NCI-H1092 treated with DMSO at 0.1 percent for 48 hours (cell line): ENCODE measurements around the gene NIN.

Experiments
- DNase-seq: peaks from one replicate; lab custom pipeline; 2025; lab: John Stamatoyannopoulos, UW

Gene NIN

DNA sequence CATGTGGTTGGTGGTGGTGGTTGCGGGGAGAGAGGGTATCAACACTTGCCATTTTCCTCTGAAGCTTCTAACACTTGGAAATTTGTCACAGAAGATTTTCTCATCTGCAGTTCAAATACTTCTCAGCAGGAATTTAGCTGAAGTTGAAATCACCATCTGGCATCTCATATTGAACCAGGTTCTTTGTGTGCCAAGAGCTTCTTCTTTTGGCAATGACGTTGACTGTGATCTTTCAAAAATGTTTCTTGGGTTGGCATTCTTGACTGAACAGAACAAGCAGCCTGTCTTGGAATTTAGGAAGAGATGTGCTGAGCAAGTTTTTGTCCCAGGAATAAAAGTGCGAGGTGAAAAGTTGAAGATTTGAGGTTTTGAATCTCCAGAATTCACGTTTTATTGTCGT is 8.7 kb upstream of the NIN start:
- no peak for DNase-seq

DNA sequence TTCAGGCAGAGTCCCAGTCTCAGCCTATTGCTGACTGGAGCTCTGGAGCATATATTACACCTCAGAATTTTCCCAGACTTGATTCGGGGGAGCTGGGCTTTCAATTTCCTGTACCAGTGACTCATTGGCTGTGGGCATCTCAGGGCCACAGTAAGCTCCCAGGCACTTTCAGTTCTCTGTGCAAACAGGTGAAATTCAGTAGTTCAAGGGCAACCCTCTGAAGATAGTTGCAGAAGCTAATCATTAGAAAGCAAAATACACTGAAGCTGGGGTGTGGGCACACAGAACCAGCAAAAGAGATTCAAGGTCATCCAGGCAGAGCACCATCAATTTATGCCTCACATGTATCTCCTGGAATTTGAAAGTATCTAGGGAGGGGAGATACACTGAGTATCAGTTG is 8.1 kb upstream of the NIN start:
- DNase-seq = no peak

DNA sequence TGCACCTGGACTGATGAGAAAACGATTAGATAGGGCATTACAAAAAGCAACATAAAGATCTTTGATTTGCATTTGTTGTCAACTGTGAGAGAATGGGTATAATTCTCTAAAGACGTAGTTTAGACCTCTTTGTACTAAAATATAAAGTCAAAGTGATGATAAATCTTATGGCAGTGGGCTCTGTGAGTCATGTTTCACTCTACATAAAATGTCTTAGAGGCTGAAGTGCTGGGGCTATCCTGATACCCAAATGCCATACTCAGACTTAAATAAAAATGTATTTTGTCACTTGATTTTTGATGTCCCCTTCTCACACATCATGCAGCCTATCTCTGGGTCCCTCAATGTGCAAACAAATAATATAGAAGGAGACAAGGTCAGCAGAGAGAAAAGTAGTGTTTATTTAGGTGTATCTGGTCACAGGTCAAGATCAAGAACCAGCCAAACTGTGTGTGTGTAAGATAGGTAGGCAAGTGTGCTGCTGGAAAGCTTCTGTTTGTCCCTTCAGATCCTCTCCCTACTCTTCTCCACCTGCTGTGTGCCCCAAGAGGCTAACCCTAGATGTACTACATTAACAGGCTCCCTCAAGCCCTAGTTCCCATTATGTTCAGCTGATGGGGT is 7.0 kb upstream of the NIN start:
- no peak for DNase-seq

DNA sequence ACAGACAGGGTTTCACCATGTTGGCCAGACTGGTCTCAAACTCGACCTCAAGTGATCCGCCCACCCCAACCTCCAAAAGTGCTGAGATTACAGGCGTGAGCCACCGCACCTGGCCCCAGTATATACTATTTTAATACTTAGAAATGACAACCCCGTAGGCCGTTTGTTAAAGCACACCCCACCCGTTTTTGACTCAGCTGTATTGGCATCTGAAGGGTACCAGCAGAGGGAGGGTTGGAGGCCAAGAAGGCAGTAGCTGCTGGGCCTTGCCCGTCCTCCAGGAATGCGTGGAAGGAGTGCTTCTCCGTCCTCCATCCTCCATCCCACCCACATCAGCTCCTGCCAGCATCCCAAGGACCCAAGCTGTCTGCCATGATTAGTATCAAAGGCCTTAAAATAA is 6.3 kb upstream of the NIN start:
- no peak for DNase-seq

DNA sequence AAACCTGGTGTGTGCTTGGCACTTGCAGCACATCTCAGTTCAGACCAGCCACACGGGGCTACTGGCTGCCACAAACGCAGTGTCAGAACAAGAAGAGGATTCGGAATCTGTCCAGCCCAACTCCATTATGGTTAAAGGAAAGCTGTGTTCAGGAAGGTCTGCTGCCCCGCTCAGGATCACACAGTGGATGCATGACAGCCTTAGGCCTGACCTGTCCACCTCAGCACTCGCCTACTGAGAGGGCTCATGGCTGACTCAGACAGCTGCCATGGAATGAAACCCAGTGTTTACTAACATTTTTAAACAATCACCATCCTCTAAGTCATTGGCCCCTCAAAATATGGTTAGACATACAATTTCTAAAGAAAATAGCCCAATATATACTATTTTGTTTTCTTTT is 5.6 kb upstream of the NIN start:
- DNase-seq = no peak

DNA sequence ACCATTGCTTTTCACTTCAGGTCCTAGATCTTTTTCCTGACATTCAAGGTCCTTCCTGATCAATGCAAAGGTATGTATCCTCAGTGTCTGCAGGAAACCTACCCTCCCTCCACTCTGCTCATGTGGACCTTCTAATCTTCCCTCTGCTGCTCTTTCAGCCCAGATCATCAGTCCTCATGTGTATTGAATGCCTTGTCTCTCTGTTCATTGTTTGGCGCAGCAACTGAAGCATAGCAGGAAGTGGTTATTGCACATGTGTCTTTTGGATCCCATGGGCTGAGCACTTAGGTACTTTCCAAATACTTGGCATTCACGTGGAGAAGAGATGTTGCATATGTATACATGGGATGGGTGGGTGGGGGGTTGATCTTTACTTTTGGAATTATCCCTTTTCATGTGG is 4.3 kb upstream of the NIN start:
- DNase-seq = no peak

DNA sequence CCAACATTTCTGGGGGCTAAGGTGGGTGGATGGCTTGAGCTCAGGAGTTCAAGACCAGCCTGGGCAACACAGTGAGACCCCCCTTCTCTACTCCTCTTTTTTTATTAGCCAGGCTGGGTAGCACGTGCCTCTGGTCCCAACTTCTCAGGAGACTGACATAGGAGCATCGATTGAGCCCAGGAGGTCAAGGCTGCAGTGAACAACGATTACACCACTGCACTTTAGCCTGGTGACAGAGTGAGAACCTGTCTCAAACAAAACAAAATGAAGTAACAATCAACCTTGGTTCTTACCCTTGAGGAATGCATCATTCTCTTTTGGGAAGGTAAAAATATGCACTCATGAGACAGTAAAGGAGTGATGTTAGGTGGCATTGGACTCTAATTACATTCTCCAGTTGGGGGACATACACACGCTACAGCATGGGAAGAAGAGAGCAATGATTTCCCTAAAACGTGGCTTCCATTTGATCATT is 3.9 kb upstream of the NIN start:
- DNase-seq = no peak

DNA sequence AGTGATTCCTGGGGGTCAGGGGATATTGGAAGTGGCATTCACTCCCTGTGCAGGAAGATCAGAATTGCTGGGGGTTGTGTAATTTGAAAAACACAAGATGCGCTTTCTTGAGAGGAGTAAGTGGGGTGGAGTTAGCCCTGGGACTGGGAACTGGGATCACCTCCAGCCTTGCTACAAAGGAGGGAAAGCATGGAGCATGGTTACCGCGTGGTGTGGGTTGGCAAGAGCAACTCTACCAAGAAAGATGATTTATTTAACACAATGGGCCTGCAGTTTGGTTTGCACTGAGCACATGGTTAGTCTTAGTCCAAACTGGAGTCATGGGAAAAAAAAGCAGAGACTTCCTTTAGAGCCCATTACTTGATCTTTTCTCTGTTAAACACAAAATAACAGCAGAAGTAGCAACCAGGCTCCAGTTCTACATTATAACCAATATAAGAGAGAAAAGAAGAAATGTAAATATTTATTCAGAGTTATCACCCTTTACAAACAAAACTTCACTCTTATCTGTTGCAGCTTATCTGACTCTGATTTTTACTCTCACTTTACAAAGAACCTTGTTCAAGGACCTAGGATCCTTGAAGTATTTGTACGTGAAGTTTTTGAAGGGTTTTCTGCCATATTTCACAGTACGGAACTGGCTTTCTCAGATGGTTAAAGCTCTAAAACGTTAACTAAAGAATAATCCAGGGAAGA is 2.1 kb upstream of the NIN start:
- no peak for DNase-seq

DNA sequence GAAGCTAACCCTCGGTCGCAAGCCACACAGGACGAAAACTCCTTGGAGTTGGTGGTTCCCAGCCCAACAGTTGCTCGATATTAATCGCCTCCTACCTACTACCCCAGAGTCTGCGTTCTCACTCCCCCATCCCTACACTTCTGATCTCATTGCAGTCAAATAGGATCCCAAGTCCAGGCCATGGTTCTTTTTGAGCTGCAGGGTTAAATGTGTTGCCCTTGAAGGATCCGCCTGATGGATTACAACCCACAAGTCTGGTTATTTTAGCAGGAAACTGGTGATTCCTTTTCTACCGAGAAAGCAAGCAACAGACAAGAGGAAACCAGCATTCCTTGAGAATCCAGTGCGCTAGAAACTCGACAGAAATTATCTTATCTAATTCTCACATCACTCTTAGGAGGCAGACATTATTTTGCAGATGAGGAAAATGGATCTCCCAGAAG is 785 bp upstream of the NIN start:
- DNase-seq = no peak

DNA sequence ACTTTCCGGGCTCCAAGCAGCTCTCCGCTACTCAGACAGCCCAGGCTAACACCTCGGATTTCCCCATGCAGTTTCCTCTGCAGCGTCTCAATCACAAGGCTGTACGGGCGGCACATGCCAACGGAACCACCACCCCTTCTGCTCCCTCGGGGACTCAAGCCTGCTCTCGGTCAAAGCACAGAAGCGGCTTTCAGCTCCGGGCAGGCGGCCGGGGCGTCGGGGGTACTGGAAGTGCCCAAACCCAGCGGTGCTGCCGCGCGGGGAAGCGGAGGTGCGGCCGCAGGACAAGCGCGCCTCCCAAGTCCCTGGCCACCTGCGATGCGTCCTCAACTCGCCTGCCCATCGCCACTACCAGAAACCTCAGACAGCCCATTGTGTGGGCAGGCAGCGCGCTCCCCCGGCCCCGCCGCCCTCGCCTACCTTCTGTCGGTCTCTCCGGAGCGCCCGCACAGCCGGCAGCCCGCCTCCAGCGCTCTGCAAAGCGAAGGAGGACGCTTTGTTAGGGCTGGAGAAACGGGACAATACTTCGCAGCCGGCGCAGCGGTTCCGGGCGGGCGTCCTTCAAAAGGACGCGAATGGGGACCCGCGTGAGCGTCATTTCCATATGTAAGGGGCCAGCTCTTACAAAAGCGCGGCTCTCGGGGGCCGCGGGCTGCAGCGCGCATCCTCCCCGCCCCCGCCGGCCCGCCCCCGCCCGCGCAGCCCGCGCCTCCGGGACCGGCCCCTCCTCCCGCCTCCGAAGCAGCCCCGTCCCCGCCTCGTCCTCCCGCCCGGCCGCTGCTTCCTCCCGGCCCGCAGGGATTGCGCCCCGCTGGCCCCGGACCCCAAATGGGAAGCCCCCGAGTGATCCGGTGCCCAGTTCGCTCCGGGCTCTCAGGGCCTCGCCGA is 674 bp downstream of the NIN start:
- DNase-seq = peak; percentile 84

DNA sequence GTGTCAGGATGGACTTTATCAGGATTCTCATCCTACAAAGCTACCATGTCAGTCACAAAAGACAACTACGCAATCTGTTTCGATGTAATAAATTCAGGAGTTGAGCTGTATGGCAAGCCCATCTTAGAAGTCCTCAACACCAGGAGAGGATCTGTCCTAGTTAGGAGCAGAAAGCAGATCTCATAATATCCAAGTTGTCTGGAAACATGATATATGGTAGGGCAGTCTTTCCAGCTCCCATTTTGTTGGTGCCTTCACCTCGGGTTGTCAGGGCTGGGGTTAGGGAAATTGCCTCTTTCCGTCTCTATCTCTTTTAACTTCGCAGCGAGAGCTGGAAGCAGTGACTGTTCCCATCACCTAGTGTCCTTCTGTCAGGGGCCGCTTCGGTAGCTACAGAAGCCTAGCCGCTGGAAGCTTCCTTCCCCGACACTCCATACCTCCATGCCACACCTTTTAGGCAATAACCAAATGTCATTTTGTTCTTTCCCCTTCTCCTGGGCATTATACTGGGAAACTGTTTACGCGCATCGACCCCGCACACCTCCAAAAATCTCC is 1.4 kb downstream of the NIN start:
- DNase-seq = no peak

DNA sequence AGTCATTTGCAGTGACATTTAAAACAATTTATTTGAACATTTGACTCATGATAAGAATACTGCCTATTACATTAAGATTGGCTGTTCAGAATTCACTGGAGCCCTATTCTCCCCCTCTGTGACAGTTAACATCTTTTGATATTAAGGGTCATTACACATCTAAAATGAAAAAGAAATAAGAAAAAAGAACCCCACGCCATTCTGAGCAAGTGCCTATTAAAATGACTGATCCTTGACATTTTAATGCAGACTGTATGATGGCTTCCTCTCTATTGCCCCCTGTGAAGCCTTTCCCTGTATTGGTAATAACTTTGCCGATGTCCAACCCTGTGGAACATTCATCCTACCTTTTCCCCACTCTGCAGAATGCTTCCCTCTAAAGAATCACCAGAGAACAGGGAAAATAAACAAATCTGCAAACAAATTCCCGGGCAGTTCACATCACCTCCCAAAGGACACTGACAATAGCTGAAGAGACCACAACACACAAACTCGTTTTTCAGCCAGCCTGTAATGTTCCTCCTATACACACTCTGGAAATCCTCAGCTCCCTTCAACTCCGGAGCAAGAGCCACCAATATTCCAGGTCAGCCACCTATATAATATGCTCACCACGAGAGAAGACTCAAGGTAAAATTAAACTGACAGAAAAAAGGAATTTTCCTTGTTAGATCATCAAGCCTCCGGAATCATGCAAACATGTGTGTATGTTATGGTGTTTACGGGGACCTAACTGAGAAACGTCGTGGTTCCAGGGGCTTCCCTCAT is 2.1 kb downstream of the NIN start:
- DNase-seq = no peak

DNA sequence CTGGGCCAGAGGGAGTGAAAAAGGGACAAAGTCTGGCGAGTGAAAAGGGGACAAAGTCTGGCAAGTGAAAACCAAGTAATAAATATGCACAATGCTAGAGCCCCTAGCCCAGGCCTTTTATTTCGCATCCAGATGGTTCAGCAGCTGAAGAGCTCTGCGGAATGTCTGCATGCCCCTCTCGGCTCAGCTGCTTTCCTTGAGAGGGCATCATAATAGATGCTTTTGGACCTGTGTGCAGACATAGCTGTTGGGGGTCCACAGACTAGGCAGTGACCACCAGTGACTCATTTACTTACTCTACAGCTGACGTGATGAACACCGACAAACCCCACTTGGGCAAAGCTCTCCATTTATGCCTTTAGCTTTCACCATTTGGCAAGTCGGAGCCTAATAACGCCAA is 4.3 kb downstream of the NIN start:
- no peak for DNase-seq

DNA sequence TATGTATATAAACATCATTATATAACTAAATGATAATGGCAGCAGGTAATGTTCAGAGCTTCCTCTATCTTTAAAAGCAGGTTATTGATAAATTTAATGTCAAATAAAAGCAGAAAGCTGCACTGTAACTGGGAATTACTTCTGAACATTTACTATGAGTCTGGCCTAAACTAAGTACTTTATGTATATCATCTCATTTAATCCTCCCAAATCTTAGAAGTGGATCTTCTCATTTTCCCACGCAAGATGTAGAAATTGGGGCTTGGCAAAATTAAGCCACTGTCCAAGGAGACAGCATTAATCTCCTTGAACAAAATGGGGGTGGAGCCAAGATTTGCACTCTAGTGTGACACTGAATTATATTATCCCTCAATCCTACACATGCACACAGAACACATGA is 5.7 kb downstream of the NIN start:
- DNase-seq = no peak

DNA sequence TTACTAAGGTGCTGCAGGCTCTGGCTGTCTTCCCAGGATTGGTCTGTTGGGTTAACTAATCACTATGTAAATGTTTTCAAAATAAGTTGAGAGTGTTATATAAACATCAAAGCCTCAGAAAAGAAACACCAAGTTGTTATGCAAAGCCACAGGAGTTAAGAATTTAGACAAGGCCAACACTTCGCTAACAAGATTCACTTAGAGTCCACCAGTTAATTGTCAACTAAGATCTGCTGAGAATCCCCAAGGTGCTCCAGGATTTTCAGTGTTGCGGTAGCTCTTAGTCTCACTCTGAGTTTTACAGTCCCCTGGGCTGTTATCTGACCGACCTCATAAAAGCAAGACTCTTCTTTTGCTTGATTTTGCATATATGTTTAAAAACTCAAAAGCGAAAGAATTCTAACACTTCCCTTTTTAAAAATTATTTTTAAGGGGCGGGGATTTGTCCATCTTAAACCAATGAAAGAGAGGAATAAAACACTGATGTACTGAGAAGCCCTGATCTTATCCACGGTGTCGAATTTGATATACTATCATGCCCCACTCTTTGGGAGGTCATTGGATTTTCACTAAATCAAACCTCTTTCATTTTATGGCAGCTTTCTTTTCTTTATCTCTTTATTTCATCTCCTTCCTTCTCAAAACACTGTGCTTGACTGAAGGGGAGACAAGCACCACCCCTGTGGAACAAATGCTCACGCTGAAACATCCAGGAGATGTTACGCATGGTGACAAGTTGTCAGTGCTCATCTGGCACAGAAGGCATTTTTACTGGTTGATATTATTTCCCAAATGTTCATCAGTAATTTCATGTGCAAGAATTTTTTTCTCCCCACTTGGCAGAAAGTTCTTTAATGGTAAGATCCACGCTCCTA is 7.0 kb downstream of the NIN start:
- DNase-seq = peak; percentile 40

DNA sequence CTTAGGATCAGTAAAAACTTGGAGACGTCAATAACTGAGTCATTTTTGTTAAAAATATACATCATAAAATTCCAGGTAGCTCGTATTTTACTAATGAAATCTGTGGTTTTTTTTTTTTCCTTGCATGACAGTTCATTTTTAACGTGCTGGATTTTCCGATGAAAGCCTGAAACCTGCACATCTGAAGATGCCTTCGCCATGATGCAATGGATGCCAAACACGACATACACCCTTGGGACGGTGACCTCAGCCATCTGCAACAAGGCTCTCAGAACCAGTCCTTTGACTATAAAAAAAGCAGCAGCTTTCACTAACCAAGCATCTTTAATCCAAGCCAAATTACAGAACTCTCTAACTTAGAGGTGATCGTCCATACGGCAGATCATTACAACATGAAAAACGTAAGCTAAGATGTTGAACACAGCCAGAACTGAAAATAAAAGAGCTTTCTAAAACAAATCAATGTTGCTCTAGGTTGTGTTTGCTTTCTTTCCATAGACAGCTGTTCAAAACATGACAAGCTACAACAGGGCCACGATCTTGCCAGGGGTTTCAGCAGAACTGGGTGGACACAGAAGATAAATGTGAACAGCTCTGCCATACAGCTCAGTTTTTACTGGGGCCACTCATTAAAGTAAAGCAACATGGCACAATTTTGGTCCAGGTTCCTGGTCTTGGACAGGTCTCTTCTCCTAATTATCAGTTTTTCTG is 7.8 kb downstream of the NIN start:
- DNase-seq = peak; percentile 40

DNA sequence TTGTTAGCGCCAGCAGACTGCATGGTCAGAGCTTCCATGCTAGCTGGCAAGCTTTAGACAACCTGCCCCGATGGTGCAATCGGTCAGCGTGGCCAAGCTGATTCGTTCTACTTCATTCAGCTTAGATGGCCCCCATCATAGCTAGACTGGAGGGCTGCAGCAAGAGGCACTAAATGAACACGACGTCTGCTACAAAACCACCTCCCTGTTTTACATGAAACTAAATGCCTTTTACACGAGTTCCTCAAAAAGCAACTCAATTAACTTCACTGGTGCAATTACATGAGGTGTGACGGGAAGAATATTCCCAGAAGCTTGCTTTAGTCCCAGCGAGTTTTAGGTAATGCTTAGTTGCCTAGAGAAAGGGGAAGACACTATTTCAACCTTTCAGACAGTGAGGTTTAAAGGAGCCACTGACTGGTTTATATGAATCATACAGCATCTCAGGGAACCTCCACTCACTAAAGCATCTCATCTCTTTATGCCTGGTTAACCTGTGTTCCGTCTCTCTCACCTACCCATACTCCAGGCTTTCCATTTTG is 8.4 kb downstream of the NIN start:
- no peak for DNase-seq

DNA sequence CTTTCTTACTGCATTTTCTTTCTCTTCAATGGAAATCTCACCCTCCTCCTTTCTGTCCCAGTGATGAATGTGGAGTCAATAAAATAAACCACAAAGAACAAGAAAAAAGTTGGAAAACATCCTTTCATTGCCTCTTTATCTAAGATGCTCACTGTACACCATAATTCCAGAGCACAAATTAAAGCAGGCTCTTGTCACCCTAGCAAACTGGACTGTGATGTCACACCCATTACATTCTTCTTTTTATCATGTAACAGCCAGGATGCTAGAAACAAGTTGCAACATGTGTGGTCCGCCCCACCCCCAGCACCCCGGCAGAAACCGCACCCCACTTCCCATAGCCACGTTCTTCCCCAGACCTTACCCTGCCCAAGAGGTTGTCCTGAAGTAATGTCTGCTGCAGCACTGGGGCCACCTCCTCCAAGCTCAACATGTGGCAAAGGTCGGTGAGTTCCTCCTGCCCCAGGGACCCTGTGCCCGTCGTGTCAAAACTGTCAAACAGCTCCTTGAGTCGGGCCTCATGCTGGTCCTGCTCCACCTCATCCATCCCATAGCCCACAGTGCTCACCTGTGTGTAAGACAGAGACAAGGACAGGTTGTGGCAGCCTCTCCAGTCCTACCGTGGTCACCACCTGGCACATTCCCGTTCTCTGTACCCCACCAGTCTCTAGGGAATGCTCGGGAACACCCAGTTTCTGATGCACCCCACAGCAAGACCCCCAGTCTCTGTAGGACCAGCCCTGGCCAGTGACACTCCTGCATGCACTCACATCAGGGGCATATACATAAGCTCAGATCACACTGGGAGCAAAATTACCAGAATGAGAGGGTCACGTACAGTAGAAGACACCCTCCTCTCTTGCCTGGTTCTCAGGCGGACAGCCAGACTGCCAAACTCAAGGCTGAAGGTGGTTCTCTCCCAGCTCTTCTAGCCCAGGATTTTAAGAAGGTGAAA is 9.2 kb downstream of the NIN start:
- DNase-seq = no peak
